OCI-LY3 (cell line): ENCODE measurements around the gene SAP130.

Experiments
- CTCF ChIP-seq: fragments of 200-600, 300-600 bp; sonication (generic); IDR thresholded peaks from 2 replicates; pipeline ENCODE4 v1.5.1; 2014; ENCODE audit warnings: antibody characterized with exemption, low read length, low read depth
- EZH2phosphoT487 ChIP-seq: fragments of 200-600 bp; shearing (Covaris generic); IDR thresholded peaks from 2 replicates; pipeline ENCODE4 v1.6.1; 2018; ENCODE audit warnings: antibody characterized with exemption, mixed run types, low read depth

- TF ChIP-seq CTCF (no peak), EZH2phosphoT487 (no peak)
Observed at GRCh38 chr2:128064353-128064752, 36.5 kb upstream of the SAP130 start.
